KBM-7 (cell line): ENCODE data around the gene PC.

Experiments used
- DNase-seq: peaks from one replicate; pipeline ENCODE4 v3.0.0-alpha.2; 2015
- in situ Hi-C: fragments of 300-500 bp; cut with MboI; formaldehyde crosslinking; loops from 2 replicates; pipeline ENCODE4 v1.14.3; 2020; ENCODE audit warnings: low sequenced_read_pairs, low pct_unique_long_range_greater_than_20kb, mixed read lengths

The PC gene

GRCh38 chr11:66861038-66861773 lies 97.0 kb downstream of the PC start:
- no peak for DNase-seq
- in situ Hi-C loops, result no loop called here

- in situ Hi-C loops, result no loop called here
- no peak for DNase-seq
These were observed 97.7 kb downstream of the PC start for GRCh38 chr11:66860449-66860831.

- in situ Hi-C loops, result no loop called here
- DNase-seq, result no peak
These were observed 98.3 kb downstream of the PC start for GRCh38 chr11:66859686-66860448.

- in situ Hi-C loops, result no loop called here
These were observed 99.1 kb downstream of the PC start for GRCh38 chr11:66858939-66859685.

DNA sequence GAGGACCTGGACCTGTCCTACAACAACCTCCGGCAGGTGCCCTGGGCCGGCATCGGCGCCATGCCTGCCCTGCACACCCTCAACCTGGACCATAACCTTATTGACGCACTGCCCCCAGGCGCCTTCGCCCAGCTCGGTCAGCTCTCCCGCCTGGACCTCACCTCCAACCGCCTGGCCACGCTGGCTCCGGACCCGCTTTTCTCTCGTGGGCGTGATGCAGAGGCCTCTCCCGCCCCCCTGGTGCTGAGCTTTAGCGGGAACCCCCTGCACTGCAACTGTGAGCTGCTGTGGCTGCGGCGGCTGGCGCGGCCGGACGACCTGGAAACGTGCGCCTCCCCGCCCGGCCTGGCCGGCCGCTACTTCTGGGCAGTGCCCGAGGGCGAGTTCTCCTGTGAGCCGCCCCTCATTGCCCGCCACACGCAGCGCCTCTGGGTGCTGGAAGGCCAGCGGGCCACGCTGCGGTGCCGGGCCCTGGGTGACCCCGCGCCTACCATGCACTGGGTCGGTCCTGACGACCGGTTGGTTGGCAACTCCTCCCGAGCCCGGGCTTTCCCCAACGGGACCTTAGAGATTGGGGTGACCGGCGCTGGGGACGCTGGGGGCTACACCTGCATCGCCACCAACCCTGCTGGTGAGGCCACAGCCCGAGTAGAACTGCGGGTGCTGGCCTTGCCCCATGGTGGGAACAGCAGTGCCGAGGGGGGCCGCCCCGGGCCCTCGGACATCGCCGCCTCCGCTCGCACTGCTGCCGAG lies 99.8 kb downstream of the PC start:
- in situ Hi-C loops, result no loop called here
- no peak for DNase-seq

More at GRCh38 chr11:66858939-66859685, 99.1 kb downstream of the PC start:
- no peak for DNase-seq

GRCh38 chr11:66857927-66858185 lies 100.3 kb downstream of the PC start:
- DNase-seq, result no peak
- in situ Hi-C loops, result no loop called here

DNA sequence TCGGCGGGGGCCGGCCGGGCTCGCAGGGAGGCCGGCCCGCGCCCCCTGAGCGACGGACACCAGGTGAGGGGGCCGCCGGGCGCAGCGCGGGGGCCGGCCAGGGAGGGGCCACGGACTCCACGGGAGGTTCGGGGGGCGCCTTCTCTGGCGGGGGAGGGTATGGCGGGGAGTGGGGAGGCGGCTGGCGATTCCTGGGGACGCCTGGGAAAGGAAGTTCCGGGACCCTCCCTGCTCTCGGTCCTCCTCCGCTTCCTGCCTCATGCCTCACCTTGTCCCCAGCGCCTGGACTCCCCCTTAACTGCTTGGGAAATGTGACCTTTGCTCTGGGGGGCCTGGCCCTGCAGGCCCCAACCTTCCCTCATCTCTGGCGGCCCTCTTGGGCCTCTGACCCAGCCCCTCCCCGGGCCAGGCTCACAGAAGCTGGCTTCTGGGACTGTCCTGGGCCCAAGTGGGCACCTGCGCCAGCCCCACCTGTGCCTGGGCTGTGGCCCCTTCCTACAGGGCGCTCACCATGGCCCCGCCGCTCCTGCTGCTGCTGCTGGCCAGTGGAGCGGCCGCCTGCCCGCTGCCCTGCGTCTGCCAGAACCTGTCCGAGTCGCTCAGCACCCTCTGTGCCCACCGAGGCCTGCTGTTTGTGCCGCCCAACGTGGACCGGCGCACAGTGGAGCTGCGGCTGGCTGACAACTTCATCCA lies 100.8 kb downstream of the PC start:
- in situ Hi-C loops, result no loop called here
- no peak for DNase-seq

DNA sequence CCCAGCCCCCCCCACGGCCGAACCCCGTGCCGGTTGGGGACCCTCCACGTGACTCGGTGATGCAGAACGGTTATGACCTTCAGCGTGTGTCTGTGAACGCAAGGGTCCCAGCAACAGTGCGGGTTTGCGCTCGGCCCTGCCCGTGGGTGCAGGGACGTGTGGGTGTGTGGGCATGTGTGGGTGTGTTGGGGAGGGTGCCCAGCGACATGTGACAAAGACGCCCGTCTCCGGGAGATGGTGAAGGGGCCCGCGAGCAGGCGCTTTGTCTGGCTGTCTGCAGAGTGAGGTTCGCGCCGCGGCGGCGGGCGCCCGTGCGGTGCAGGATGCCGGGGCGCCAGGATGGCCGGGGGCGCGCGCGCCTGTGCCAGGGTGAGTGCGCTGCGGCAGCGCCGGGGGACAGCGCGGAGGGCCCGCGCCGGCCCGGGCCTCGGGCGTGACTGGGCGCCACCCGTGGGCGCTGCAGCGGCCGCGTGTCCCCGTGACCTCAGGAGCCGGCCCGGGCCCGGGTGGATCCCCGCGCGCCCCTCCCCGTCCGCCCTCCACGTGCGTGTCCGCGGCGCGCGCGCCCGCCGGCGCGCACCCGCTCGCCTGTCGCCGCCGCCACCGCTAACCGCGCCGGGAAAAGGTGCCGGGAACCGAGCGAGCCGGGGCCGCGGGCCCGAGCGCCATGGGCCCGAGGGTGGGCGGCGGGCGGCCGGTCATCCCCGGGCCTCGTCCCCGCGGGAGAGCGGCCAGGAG lies 101.5 kb downstream of the PC start, which contains the start of gene LRFN4:
TSS of gene LRFN4 (plus strand) at position 569 of the 738 bp plus-strand sequence. CDS start 681 bp downstream, outside the sequence.
- in situ Hi-C loops, result no loop called here
- peak; percentile 68 for DNase-seq

DNA sequence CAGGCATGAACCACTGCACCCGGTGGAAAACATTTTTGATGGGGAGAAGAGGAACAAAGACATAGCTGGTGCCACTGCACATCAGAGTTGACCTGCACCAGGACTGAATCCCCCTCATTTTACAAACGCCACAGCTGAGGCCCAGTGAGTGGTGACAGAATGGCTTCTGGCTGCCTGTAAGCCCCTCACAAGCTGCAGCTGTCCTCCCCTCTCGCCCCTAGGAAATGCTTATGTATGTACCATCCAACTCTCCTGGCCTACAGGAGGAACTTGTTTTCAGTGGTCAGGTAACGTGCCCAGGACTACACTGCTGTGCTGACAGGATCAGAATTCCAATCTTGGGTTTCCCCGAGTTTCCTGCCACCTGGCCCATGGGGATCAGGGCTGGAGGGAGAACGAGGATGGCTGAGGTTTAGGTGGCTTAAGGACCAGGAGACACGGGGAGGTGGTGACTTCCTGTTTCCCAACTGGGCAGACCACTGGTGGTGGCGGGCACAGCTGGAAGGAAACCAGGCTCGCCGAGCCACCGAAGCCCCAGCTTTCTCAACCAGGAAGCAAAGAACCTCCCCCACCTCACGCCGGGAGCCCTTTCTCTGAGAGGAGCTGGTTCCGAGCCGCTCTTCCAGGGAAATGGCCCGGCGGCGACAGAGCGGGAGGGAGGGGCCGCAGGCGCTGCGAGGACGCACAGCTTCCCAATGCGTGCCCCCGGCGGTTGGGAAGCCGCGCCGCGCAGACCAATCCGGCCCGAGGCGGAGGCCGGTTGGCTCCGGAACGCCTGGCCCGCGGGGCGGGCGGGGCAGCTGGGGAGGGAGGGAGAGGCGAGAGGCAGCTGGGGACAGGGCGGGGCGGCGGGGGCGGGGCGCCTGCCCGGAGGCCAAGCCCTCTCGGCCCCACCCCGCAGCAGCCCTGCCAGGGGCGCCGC lies 102.3 kb downstream of the PC start:
- in situ Hi-C loops, result no loop called here
- DNase-seq, result peak; percentile 90

- no peak for DNase-seq
- in situ Hi-C loops, result no loop called here
These were observed 103.4 kb downstream of the PC start for GRCh38 chr11:66854729-66855211.

DNA sequence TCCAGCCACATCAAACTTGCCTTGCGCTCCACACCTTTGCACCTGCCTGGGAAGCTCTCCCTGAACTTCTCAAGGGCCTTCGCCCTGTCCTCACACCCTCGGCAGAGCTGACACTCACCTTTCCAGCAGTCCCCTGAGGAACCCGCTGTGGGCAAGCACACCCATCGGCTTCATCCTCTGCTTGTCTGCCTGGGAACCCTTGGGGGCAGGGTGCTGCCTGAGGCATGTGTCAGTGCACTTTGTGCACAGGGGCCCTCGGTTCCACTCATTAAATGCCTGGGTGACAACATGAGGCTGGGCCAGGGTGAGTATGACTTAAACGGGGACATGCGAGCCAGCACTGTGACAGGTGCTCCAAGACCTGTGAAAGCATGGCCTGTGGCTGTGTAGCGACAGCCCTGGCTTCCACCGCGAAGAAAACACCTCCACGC lies 103.9 kb downstream of the PC start:
- DNase-seq, result no peak
- in situ Hi-C loops, result no loop called here

- in situ Hi-C loops, result no loop called here
- no peak for DNase-seq
These were observed 104.6 kb downstream of the PC start for GRCh38 chr11:66853242-66854229.

GRCh38 chr11:66852466-66853241 lies 105.5 kb downstream of the PC start:
- DNase-seq, result no peak
- in situ Hi-C loops, result no loop called here

GRCh38 chr11:66851698-66852465 lies 106.3 kb downstream of the PC start:
- in situ Hi-C loops, result no loop called here
- DNase-seq, result no peak

GRCh38 chr11:66851239-66851596 lies 107.0 kb downstream of the PC start:
- DNase-seq, result no peak
- in situ Hi-C loops, result no loop called here
